Measurements from ENCODE around the gene CACNA1H. TPM values are rescaled to one million over a fixed set of nuclear protein-coding genes. Genes with fewer than 3 reads are reported as not detected.
A peak's percentile ranks its signal among the peaks of the same experiment; 100 is the strongest.
"Not testable (repeated sequence)": the region's sequence is repeated elsewhere in the genome, so short reads cannot be mapped to it uniquely, and the experiment has no call there.

CACNA1H gene
- total RNA-seq, 6 experiments from 2014 or later: 0.56 to 14.0 (median 5.0) TPM

DNA sequence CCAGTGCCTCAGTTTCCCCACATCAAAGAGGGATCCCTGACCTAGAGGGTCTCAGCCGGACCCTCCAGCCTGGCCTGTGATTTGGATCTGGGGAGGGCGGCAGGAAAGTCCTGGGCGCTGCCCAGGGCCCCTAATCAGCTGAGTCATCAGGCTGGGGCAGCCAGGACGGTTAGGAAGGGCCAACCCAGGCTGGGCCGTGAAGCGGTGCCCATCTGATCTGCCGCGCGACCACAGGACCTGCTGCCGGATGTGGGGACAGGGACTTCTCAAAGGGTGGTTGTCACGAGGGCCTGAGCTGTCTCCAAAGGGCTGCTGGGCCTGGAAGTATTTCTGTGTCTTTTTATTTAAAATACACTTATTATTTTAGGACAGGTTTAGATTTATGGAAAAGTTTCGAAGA is 92.0 kb downstream of the CACNA1H start:
- whole genome bisulfite sequencing (ENCODE audit: insufficient coverage, low coverage, low lambda C conversion rate, missing lambda C conversion rate): 22% methylated on average over 3 of the region's 12 CpGs
- DNase-seq (no peak), ATAC-seq (peak in 2 of 4 donors; percentile 22 to 44)
- Histone ChIP-seq H3K36me3 (no peaks in the 10 kb centered on the region), H3K9me3 (no peaks in the 10 kb centered on the region), H3K4me3 (no peak overlapping the region), H3K4me1 (no peaks in the 10 kb centered on the region), H3K27me3 (no peaks in the 10 kb centered on the region), H3K27ac (no peak overlapping the region)
- intact Hi-C loops (cut with DNase I): no loop called here
- no peak for TF ChIP-seq POLR2A (IDR thresholded peaks at IDR 0.05)
- TF ChIP-seq, protein P1, sequence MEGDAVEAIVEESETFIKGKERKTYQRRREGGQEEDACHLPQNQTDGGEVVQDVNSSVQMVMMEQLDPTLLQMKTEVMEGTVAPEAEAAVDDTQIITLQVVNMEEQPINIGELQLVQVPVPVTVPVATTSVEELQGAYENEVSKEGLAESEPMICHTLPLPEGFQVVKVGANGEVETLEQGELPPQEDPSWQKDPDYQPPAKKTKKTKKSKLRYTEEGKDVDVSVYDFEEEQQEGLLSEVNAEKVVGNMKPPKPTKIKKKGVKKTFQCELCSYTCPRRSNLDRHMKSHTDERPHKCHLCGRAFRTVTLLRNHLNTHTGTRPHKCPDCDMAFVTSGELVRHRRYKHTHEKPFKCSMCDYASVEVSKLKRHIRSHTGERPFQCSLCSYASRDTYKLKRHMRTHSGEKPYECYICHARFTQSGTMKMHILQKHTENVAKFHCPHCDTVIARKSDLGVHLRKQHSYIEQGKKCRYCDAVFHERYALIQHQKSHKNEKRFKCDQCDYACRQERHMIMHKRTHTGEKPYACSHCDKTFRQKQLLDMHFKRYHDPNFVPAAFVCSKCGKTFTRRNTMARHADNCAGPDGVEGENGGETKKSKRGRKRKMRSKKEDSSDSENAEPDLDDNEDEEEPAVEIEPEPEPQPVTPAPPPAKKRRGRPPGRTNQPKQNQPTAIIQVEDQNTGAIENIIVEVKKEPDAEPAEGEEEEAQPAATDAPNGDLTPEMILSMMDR (IDR thresholded peaks at IDR 0.05): no peak

DNA sequence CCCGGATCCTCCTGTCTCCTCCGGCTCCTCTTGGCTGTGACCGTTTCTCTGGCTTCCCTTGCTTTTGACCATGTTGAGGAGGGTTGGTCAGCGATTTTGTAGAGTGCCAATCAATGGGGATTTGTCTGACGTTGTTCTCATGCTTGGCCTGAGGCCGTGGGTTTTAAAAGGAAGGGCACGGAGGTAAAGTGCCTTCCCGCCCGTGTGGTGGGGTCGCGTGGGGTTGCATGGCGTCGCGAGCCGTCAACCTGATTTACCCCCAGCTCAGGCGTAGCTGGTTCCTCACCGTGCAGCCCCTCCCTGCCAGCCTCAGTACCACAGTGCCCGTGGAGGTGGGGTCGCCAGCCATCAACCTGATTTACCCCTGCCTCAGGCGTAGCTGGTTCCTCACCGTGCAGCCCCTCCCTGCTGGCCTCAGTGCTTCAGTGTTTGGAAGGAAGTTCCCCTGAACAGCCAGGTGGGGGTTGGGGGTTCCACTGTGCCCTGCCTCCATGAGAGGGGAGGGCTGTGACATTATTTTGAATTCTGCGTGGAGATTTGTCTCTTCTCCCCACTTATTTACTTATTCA is 92.6 kb downstream of the CACNA1H start:
- H3K4me1 ChIP-seq: no peaks in the 10 kb centered on the region
- ATAC-seq: no peak
- TF ChIP-seq POLR2A (IDR thresholded peaks at IDR 0.05): no peak
- TF ChIP-seq, protein P1 (IDR thresholded peaks at IDR 0.05): no peak
- H3K4me3 ChIP-seq: no peak overlapping the region
- H3K36me3 ChIP-seq: no peaks in the 10 kb centered on the region
- WGBS (ENCODE audit: insufficient coverage, low coverage, low lambda C conversion rate, missing lambda C conversion rate): 46% methylated on average over 6 of the region's 22 CpGs
- intact Hi-C loops (cut with DNase I): no loop called here
- DNase-seq: no peak
- no peaks in the 10 kb centered on the region for H3K9me3 ChIP-seq
- no peak overlapping the region for H3K27ac ChIP-seq
- no peaks in the 10 kb centered on the region for H3K27me3 ChIP-seq

DNA sequence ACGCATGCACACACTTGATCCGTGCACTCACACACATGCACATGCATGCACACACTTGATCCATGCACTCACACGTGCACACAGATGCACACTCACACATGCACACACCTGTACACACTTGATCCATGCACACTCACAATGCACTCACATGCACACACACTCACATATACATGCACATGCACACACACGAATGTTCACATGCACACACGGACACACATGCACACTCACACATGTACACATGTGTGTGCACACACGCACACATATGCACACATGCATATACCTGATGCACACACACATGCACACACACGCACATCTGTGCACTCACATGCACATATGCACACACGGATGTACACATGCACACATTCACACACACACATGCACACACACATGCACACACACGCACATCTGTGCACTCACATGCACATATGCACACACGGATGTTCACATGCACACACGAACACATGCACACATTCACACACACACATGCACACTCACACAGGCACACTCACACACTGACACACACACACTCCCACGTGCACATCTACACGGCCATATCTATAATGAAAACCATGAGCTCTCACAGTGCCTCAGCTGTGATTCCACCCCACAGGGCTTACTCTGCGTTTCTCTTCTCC is 95.1 kb downstream of the CACNA1H start:
- ATAC-seq; H3K4me3 ChIP-seq; H3K9me3 ChIP-seq; H3K4me1 ChIP-seq; DNase-seq; H3K27me3 ChIP-seq; H3K36me3 ChIP-seq; H3K27ac ChIP-seq; intact Hi-C loops (cut with DNase I): not testable (repeated sequence)
- WGBS (ENCODE audit: insufficient coverage, low coverage, low lambda C conversion rate, missing lambda C conversion rate): 63% methylated on average over 5 of the region's 14 CpGs

DNA sequence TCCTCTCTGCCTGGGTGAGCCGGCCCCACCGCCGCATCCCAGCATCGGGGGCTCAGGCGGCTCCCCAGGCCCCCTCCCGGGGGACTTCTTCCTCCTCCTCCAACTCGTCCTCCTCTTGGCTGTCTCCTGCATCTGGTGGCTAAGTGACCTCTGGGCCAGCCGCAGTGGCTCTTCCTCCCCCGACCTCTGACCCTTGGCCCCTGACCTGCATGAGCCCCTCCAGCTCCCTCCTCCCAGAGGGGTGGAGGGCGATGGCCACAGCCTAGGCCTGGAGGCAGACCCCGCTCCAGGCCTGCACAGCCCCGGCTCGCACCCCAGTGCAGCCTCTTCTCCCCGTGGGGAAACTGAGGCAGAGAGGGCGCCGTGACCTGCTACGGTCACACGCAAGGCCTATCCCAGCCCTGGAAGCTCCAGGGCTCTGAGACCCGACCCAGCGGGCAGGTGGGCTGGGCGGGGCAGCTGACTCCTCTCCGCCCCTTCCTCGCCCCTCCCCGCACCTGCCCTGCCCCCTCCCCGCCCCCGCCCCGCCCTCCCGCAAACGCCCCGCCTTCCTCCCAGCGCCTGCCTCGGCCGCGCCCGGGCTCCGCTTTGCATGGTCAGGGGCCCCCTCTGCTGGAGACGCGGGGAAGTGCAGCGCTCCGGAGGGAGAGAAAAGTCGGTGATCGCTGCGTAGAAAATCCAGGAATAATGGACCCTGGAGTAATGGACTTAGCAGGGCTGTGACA is 96.3 kb downstream of the CACNA1H start:
- not testable (repeated sequence) for DNase-seq, H3K27me3 ChIP-seq, H3K36me3 ChIP-seq

DNA sequence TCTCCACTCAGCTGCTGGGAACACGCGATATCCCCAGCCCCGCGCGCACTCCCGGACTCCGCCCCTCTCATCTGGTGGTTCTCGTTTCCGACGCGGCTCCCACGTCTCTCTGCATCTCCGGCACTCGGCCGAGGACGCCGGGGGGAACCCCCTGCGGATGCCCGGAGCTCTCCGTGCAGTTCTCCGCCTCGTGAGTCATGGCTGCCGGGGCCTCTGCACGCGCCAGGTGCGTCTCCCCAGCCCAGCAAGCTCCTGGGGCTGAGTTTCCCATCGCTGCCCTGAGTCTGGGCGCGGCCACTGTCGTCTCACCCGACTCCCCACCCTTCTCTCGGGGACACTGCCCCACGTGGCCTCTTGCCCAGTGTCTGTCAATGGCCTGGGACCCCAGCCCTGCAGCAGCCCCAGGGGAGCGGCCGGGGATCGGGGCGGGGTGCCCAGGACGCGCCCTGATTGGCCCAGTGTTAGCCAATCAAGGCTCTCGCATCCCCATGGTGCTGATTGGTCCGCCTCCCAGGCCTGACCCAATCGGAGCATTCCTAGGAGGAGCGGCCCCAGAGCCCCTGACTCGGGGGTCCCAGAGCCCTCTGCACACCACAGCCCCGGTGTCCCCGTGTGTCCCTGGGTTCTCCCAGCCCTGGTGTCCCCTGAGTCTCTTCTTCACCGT is 100.9 kb downstream of the CACNA1H start:
- H3K9me3 ChIP-seq; intact Hi-C loops (cut with DNase I); H3K4me3 ChIP-seq; DNase-seq; H3K27me3 ChIP-seq; H3K4me1 ChIP-seq; H3K36me3 ChIP-seq; H3K27ac ChIP-seq: not testable (repeated sequence)
- ATAC-seq: peak in 1 of 4 donors; percentile 39
- no CpG with 5 or more reads among the region's 47 CpGs for WGBS (ENCODE audit: insufficient coverage, low coverage, low lambda C conversion rate, missing lambda C conversion rate)

More for the DNA sequence above, 96.3 kb downstream of the CACNA1H start:
- H3K9me3 ChIP-seq; H3K4me3 ChIP-seq; intact Hi-C loops (cut with DNase I); H3K4me1 ChIP-seq; H3K27ac ChIP-seq: not testable (repeated sequence)
- peak; percentile 82 to 97 (median 93) for ATAC-seq
- no CpG with 5 or more reads among the region's 43 CpGs for WGBS (ENCODE audit: insufficient coverage, low coverage, low lambda C conversion rate, missing lambda C conversion rate)

DNA sequence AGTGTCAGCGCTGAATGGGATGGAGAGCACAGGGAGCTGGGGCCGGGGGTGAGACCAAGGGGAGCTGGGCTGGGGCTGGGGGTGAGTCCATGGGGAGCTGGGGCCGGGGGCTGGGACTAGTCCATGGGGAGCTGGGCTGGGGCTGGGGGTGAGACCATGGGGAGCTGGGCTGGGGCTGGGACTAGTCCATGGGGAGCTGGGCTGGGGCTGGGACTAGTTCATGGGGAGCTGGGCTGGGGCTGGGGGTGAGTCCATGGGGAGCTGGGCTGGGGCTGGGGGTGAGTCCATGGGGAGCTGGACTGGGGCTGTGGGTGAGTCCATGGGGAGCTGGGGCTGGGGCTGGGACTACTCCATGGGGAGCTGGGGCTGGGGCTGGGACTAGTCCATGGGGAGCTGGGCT is 101.9 kb downstream of the CACNA1H start:
- DNase-seq; H3K4me1 ChIP-seq; H3K27ac ChIP-seq; H3K4me3 ChIP-seq; H3K27me3 ChIP-seq; H3K9me3 ChIP-seq; intact Hi-C loops (cut with DNase I); ATAC-seq; H3K36me3 ChIP-seq: not testable (repeated sequence)
- 80% methylated on average over 2 of the region's 3 CpGs for WGBS (ENCODE audit: insufficient coverage, low coverage, low lambda C conversion rate, missing lambda C conversion rate)

DNA sequence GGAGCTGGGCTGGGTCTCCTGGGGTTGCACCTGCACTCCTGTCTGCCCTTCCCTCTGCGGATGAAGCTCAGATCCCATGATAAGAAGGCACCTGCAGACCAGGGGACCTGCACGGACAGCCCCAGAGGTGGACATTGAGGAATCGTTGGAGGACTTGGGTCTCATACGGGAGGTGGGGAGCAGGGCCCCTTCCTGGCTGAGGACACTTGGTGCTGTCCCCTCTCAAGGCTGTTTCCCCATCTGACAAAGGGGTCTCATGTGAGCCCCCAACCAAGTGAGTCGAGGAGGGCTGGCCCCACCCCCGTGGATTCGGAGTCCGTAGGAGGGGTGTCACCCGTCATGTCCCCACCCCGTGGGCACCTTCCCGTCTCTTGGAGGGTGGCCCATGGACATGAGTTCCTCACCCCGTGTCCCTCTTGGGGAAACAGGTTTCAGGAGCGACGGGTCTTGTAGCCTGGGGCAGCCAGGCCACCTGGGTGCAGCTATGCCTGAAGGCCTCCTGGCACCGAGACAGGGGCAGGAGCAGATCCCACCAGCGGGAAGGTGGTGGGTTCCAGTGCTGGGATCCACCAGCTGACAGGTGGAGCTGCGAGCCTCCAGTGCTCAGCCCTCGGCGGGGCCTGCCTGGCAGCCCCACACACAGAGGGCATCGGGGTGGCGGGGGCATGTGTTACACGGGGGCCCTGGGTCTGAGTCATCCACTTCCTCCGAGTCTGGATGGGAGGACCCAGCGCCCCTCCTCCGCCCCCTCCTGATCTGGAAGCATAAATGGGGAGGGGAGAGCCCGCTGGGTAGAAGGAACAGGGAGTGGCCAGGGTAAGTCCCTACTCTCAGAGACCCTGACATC is 102.6 kb downstream of the CACNA1H start, which contains the start of gene TPSD1:
Gene TPSD1, plus strand, starts transcription at position 794 of the 847 bp plus-strand sequence. CDS start 212 bp downstream, outside the sequence.
- H3K4me3 ChIP-seq; intact Hi-C loops (cut with DNase I); H3K4me1 ChIP-seq; H3K27me3 ChIP-seq; DNase-seq; H3K9me3 ChIP-seq; H3K36me3 ChIP-seq; H3K27ac ChIP-seq: not testable (repeated sequence)
- WGBS (ENCODE audit: insufficient coverage, low coverage, low lambda C conversion rate, missing lambda C conversion rate): no CpG with 5 or more reads among the region's 26 CpGs
- ATAC-seq: peak in 1 of 4 donors; percentile 5

DNA sequence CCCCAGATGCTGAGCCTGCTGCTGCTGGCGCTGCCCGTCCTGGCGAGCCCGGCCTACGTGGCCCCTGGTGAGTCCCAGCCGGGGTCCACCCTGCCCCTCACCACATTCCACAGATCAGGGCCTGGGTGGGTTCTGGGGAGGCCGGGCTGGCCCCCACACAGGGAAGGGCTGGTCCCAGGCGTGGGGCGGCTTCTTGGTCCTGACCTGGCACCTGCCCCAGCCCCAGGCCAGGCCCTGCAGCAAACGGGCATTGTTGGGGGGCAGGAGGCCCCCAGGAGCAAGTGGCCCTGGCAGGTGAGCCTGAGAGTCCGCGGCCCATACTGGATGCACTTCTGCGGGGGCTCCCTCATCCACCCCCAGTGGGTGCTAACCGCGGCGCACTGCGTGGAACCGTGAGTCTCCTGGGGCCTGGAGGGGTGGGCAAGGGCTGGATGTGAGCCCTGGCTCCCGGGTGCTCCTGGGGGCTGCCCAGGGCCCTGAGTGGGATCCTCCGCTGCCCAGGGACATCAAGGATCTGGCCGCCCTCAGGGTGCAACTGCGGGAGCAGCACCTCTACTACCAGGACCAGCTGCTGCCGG is 103.5 kb downstream of the CACNA1H start:
- H3K4me1 ChIP-seq; H3K27me3 ChIP-seq; H3K36me3 ChIP-seq; ATAC-seq; H3K9me3 ChIP-seq; H3K27ac ChIP-seq; DNase-seq; intact Hi-C loops (cut with DNase I); H3K4me3 ChIP-seq: not testable (repeated sequence)
- 40% methylated on average over 2 of the region's 23 CpGs for WGBS (ENCODE audit: insufficient coverage, low coverage, low lambda C conversion rate, missing lambda C conversion rate)

All from right lobe of liver (tissue), 6 donors.